GM19467 (cell line): Measurements from ENCODE around the gene NFE2L2.
"Not testable (repeated sequence)": the region's sequence is repeated elsewhere in the genome, so short reads cannot be mapped to it uniquely, and the experiment has no call there.

Experiments
- ATAC-seq: cut with Tn5 transposase; IDR thresholded peaks from one replicate; pipeline ENCODE4 v1.9.1; 2021; ENCODE audit warnings: mild to moderate bottlenecking, moderate library complexity; ENCODE audit not compliant: unreplicated experiment

Gene NFE2L2

GRCh38 chr2:177264693-177265587, at the start of gene NFE2L2:
Gene NFE2L2, minus strand, starts transcription at chr2:177264727. Its CDS starts 151 bp downstream, at chr2:177264576.
- ATAC-seq, result peak; percentile 61

GRCh38 chr2:177314194-177314593, 49.7 kb upstream of the NFE2L2 start:
- no peak for ATAC-seq

DNA sequence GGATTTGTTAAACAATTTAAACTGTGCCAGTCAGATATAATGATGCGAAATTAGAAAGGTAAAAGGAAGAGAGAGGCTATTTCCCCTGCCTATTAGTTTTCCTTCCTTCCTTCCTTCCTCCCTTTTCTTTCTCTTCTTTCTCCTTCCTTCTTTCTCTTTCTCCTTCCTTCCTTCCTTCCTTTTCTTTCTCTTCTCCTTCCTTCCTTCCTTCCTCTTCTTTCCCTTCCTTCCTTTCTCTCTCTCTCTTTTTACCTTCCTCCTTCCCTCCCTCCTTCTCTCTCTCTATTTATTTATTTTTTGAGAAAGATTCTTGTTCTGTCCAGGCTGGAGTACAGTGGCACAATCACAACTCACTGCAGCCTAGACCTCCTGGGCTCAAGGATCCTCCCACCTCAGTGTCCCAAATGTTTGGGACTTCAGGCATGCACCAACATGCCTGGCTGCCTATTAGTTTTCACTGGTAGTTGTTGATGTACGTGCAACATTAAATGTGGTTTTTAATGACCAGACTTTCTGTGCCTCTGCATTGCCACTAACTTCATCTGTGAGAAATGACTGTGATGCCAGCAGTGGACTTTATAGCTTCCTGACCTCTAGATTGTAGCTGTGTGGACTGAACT, 48.7 kb upstream of the NFE2L2 start:
- ATAC-seq, result no peak

DNA sequence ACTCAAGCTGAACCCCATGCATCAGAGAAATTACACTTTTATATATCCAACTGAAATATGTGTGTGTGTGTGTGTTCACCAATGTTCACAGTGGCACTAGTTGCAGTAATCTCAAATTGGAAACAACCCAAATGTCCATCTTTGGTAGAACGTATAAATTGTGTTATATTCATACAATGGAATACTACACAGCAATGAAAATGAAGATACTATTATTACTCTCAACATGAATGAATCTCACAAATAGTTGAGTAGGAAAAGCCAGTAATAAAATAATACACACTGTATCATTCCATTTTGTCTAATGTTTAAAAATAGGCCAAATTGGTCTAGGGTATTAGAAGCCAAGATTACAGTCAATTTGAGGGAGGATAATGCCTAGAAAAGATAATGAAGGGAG, 48.0 kb upstream of the NFE2L2 start:
- ATAC-seq, result no peak

DNA sequence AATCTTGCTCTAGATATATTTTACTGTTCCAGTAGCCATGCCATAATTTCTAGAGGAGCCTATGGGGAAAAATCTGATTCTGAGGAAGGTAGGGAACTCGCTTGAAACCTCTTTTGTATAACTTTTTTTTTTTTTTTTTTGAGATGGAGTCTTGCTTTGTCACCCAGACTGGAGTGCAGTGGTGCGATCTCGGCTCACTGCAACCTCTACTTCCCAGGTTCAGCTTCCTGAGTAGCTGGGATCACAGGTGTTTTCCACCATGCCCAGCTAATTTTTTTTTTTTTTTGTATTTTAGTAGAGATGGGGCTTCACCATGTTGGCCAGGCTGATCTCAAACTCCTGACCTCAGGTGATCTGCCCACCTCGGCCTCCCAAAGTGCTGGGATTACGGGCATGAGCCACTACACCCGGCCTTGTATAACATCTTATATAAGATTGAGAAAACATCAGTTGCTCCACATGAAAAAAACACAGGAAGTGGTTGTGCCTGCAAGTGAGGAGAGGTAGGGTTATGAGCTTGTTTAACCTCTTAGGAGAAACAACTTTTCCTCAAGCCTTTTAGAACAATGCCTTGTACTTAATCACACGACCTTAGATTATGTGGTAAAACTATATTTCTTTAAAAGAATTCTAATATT, 45.3 kb upstream of the NFE2L2 start:
- ATAC-seq, result not testable (repeated sequence)

DNA sequence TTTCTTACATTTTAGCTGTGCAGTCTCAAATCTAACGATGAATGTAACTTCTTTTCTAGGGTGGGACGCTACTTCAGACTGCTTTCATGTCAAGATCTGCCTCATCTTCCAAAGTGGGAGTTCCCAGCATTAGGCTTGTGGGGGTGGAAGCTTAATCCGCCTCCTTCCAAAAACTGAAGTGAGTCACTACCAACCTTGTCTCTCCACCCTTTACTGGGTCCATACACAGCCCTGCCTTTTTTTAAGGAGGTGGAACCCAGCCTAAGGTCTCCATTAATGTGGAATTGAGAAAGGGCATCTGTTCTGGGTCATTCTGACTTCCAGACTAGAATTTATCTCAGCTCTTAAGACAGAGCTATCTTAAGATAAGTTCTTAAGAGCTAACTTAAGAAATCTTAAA, 42.0 kb upstream of the NFE2L2 start:
- no peak for ATAC-seq

GRCh38 chr2:177303939-177304338, 39.4 kb upstream of the NFE2L2 start:
- ATAC-seq, result no peak

DNA sequence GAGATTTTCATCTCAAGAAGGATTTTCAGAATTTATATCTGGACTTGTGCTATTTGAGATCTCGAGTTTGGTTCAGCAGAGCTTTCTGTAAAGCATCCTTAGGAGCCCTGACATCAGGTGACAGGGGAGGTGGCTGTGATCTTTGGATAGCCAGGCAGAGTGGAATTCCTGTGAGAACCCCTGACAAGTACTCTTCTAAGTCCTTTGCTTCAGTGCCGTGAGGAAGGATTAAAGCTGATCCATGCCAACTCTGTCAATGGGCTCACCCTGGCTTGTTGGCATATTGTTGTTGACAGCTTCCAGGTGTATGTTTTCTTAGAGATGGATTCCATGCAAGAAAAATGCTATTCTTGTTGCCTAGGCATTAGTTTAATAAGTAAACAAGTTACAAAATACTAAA, 38.0 kb upstream of the NFE2L2 start:
- no peak for ATAC-seq

- no peak for ATAC-seq
These were observed 33.7 kb upstream of the NFE2L2 start for GRCh38 chr2:177298191-177298590.

DNA sequence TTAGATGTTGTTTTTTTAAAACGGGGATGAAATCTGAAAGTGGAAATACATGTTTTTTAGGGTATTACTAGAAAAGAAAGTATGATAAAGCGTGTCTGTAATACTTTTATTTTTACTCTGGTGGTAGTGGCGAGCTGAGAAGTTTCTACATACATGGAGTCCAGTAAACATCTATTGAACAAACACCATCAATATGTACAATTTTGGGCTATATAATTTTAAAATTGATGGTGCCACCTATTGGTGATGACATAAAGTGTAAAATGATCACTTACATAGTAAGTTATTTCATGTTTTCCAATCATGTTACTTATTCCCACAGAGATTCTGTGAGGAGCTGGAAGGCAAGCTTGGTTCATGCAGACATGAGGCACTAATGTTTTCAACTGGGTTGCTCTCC, 31.5 kb upstream of the NFE2L2 start:
- no peak for ATAC-seq

GRCh38 chr2:177295484-177295883, 31.0 kb upstream of the NFE2L2 start:
- ATAC-seq, result no peak

GRCh38 chr2:177291701-177292100, 27.2 kb upstream of the NFE2L2 start:
- ATAC-seq, result no peak

DNA sequence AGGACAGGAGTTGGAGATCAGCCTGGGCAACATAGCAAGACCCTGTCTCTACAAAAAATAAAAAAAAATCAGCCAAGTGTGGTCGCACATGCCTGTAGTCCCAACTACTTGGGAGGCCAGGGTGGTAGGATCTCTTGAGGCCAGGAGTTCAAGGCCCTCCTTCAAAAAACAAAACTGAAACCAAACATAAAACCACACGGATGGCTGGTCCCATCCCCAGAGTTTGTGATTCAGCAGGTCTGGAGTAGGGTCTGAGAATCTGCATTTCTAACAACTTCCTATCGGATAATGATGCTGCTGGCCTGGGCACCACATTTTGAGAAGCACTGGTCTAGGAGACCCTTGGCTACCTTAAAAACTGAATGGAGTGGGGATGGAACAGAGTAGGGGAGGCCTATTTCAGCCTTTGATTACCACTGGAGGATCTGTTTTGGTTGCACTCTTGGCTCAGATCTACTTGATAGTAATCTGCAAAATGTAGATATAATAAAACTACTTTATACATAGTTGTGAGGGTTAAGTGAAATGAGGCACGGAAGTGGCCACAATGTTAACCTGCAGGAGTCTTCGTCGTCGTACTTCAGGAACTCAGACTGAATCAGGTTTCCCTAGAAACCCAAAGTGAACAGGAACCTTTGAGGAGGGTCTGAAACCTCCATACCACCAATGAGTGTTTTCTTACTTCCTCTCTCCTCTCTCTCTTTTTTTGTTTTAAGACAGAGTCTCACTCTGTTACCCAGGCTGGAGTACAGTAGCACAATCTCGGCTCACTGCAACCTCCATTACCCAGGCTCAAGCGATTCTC, 25.5 kb upstream of the NFE2L2 start:
- peak; percentile 60 for ATAC-seq

GRCh38 chr2:177287814-177288213, 23.3 kb upstream of the NFE2L2 start:
- no peak for ATAC-seq

DNA sequence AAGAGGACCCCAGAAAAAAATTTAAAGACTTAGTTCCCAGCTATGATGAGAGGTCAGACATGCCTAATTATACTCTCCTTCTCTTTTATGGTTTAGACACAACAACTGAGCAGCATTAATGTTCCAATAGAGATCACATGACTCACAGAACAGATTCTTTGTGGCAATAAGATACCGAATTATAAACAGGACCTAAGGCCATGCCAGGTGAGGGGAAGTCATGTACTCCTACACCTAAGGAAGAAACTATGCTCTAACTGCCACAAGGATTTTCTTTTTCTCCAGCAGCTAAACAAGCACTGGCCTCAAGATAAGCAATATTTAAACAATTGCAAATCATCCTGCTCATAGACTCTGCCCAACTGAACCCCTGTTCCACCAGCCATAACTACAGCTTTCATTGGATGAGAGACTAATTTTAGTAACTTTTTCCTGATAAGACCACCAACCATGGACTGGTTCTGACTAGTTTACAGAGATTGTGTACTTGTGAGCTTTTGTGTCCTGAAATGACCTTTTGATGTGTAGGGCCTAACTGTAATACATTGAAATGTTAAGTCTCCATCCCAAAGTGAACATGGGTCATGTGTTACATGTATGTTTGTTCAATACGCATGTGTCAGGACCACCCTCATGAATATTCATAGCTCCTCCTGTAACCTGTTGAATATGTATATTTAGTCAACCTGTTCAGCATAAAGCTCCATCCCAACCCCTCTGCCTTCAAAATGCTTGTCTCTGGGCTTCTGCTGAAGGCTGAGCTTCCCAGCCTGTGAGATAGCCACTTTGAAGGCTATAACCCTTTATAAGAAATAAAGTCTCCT, 21.6 kb upstream of the NFE2L2 start:
- no peak for ATAC-seq

DNA sequence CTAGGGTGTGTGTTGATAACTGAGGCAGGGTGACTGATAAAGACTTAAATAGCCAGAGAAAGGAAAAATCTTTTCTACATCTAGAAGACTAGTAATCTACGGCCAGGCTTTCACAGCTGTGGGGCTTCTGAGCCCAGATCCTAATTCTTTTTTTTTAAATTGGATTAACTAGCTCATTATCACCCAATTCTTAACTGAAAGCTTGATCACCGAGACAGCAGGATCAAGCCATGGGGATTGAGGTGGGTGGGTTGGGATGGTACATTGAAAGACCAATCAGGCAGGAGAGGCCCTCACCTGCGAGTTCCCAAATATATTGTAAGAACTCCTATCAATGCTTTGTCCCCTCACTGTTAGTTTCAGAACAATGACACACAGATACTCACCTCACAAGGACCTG, 20.0 kb upstream of the NFE2L2 start:
- no peak for ATAC-seq

DNA sequence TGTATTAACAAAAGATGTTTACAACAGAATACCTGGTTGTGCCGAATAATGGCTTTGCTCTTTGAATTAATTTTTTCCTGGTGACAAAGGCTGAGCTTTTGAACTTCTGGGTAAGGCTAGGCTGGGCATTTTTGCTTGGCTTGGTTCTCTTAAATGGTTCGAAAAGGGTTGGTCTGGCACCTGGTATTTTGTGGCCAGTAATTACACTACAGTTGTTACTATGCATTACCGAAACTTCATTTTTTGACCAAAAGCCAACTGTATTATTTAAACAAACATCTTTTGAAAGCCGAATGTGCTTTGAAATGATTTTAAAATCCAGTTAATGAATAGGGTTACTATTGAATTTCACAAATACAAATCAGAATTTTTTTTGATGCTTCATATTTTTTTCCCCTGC, 19.4 kb upstream of the NFE2L2 start:
- no peak for ATAC-seq

GRCh38 chr2:177282787-177283572, 18.5 kb upstream of the NFE2L2 start:
- no peak for ATAC-seq

- ATAC-seq, result no peak
These were observed 17.7 kb upstream of the NFE2L2 start for GRCh38 chr2:177282181-177282641.
